Measurements from ENCODE around the gene DDX20. TPM values are rescaled to one million over a fixed set of nuclear protein-coding genes. Genes with fewer than 3 reads are reported as not detected.

Gene DDX20
- total RNA-seq, 6 experiments from 2014 or later: 12.9 to 15.5 (median 13.9) TPM

DNA sequence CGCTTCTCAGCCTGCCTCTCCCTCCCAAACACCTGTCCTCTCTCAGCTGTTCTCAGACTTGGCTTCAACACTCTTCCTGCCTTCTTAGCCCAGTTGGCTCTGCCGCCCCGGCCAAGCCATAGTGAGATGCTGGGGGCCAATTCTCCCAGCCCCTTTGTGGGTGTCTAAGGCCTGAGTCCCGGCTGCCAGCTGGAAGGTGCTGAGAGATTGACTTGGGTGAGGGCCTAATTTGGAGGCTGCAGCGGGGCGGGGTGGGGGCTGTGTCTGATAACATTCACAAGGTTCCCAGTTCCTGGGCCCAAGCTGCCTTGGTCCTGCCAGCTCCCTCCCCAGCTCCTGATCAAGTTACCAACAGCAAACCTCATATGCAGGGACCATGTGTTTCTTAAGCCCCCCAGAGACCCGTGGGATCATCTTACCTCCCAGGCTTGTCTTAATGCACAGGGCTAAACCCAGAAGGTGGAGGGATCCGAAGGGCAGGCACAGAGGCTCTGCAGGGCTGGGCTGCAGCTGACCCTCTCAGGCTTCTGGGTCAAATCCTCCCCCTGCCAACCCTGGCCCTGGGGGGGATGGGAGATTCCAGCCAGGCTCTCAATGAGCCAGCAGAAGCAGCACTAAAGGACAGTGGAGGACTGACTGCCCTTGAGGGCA lies 26.3 kb upstream of the DDX20 start:
- no peak for DNase-seq

DNA sequence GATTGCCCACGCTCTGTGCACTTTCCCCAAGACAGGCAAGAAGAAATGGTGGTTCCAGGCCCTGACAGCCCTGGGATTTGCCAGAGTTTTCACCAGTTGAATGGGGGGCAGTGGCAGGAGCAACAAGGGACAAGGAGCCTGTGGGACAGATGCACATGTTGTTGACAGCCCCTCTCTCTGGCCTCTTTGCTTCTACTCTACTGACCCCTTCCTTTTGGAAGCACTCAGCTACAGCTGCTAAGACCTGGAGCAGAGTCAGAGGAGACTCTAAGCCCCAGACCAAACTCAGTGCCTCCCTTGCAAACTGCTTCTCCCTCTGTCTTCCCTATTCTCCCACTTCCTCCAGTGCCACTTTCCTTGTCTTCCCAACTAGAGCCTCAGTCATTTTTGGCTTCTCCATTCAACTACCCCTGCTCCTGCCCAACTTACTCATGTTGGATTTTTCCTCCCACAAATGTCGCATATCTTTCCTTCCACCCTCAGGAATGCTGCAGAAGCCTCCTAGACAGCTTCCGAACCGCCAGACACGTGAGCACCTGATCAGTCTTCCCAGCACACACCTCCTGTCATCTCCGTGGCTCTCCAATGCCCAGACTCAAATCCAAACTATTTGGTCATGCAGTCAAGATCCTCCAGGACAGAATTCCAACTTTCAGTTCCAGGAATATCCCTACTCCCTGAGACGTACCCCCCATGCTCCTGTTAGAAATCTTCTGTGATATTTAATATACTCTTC lies 25.6 kb upstream of the DDX20 start:
- H3K4me3 Mint-ChIP-seq: no peak overlapping the region
- no peaks in the 10 kb centered on the region for H3K27me3 Mint-ChIP-seq (ENCODE audit: insufficient read depth)
- H3K36me3 Mint-ChIP-seq (ENCODE audit: low read depth): no peaks in the 10 kb centered on the region
- no peak overlapping the region; the same call in 1 of the 2 replicates for H3K27ac Mint-ChIP-seq
- TF ChIP-seq, protein P1, sequence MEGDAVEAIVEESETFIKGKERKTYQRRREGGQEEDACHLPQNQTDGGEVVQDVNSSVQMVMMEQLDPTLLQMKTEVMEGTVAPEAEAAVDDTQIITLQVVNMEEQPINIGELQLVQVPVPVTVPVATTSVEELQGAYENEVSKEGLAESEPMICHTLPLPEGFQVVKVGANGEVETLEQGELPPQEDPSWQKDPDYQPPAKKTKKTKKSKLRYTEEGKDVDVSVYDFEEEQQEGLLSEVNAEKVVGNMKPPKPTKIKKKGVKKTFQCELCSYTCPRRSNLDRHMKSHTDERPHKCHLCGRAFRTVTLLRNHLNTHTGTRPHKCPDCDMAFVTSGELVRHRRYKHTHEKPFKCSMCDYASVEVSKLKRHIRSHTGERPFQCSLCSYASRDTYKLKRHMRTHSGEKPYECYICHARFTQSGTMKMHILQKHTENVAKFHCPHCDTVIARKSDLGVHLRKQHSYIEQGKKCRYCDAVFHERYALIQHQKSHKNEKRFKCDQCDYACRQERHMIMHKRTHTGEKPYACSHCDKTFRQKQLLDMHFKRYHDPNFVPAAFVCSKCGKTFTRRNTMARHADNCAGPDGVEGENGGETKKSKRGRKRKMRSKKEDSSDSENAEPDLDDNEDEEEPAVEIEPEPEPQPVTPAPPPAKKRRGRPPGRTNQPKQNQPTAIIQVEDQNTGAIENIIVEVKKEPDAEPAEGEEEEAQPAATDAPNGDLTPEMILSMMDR (IDR thresholded peaks at IDR 0.05): no peak
- H3K4me1 Mint-ChIP-seq (ENCODE audit: low read depth): peaks cover 6% of the 10 kb centered on the region; the same call in 1 of the 2 replicates
- no peaks in the 10 kb centered on the region for H3K9me3 Mint-ChIP-seq
- no peak for DNase-seq

More for the DNA sequence above, 26.3 kb upstream of the DDX20 start:
- Mint-ChIP-seq H3K4me3 (no peak overlapping the region), H3K9me3 (no peaks in the 10 kb centered on the region), H3K4me1 (ENCODE audit: low read depth) (peaks cover 6% of the 10 kb centered on the region; the same call in 1 of the 2 replicates), H3K27me3 (ENCODE audit: insufficient read depth) (no peaks in the 10 kb centered on the region), H3K36me3 (ENCODE audit: low read depth) (no peaks in the 10 kb centered on the region), H3K27ac (no peak overlapping the region)
- TF ChIP-seq, protein P1 (IDR thresholded peaks at IDR 0.05): no peak

DNA sequence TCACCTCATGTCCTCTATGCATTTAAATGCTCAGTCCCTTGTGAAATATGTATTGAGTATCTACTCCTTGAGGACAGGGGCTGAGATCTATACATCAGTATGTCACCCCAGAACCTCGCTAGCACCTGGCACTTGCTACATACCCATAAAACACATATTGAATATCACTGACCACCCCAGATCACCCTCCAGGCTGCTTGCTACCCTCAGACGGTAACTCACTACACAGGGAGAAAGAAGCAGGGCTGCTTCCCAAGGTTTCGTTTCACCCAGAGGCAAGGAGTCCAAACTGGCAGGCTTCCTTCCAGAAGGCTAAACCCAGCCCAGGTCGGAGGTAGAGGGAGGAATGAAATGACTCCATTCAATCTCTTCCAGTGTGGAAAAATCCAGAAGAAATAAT lies 25.0 kb upstream of the DDX20 start:
- Mint-ChIP-seq H3K27me3 (ENCODE audit: insufficient read depth) (no peaks in the 10 kb centered on the region), H3K9me3 (no peaks in the 10 kb centered on the region), H3K27ac (no peak overlapping the region), H3K36me3 (ENCODE audit: low read depth) (no peaks in the 10 kb centered on the region), H3K4me3 (no peak overlapping the region), H3K4me1 (ENCODE audit: low read depth) (peaks cover 6% of the 10 kb centered on the region; the same call in 1 of the 2 replicates)
- DNase-seq: no peak
- TF ChIP-seq, protein P1 (IDR thresholded peaks at IDR 0.05): no peak

DNA sequence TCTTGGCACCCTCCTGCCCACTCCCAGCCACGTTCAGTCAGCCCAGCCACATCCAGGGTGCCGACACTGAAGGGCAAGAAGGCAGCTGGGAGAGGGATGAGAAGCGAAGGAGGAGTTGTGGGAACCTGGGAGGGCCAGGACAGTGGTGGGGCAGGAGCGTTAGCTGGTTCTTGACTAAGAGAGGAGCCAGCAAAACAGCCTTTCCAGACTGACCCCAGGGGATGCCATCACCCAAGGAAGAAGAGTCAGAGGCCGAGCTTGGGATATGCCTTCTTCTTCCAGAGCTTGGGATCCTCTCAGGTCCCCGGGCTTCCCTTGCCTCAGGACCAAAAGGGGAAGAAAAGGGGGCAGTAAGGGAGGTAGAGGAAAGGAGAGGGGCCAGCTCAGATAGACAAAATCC lies 23.7 kb upstream of the DDX20 start:
- no peaks in the 10 kb centered on the region for H3K27me3 Mint-ChIP-seq (ENCODE audit: insufficient read depth)
- DNase-seq: no peak
- TF ChIP-seq, protein P1 (IDR thresholded peaks at IDR 0.05): no peak
- H3K36me3 Mint-ChIP-seq (ENCODE audit: low read depth): no peaks in the 10 kb centered on the region
- peaks cover 10% of the 10 kb centered on the region for H3K4me1 Mint-ChIP-seq (ENCODE audit: low read depth)
- H3K9me3 Mint-ChIP-seq: no peaks in the 10 kb centered on the region
- no peak overlapping the region; the same call in 1 of the 2 replicates for H3K27ac Mint-ChIP-seq
- no peak overlapping the region for H3K4me3 Mint-ChIP-seq

DNA sequence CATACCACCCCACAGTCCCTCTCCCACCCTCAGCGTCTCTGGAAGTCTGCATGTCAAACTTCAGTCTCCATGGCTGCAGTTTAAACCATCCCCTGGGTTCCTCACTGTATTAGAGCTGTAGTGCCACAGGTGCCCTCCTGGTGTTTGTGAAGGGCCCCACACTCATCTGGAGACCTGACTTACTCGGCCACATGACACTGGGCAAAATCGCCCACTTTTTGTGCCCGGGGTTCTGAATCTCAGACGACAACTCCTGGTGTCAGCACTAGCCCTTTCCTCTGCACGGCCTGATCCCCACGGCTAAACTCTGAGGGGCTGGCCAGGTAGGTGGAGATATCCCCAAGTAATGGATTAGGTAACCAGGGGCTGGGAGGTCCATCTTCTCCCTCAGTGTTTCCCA lies 23.0 kb upstream of the DDX20 start:
- no peak for DNase-seq
- TF ChIP-seq, protein P1 (IDR thresholded peaks at IDR 0.05): no peak
- Mint-ChIP-seq H3K36me3 (ENCODE audit: low read depth) (no peaks in the 10 kb centered on the region), H3K27me3 (ENCODE audit: insufficient read depth) (no peaks in the 10 kb centered on the region), H3K27ac (no peak overlapping the region), H3K4me3 (no peak overlapping the region), H3K9me3 (no peaks in the 10 kb centered on the region), H3K4me1 (ENCODE audit: low read depth) (peaks cover 17% of the 10 kb centered on the region)

All from HFFc6 (cell line).